Measurements from ENCODE around the gene FAM171A1.
A peak's percentile ranks its signal among the peaks of the same experiment; 100 is the strongest.
"Not testable (repeated sequence)": the region's sequence is repeated elsewhere in the genome, so short reads cannot be mapped to it uniquely, and the experiment has no call there.

Gene FAM171A1

DNA sequence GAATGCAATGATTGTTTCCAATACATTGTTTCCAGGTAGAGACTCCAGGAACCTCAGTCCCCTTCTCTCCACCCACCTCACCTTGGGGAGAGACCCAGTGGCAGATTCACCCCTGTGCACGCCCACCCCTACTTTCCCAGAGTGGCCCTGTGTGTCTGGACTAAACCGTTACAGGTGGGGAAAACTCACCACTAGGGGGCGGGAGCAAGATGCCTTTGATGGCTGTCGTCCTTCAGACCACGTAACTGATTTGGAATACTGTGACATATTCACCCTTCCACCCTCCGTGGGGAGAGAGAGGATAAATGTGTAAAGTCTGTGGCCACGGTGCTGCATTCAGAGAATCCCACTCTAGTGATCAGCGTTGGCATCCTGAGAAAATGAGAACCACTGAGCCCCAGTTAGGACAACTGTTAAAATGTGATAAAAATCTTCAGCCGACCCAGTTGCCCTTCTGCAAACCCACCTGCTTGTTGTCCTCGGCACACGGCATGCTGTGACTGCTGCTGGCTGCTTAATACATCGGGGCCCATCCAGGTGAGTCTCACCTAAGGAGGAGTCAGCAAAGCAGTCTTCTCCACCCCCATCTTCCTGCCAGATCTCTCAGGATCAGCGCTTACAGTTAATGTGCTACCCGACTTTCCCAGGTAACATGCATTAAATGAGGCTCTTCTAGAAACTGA lies 161.1 kb downstream of the FAM171A1 start:
- Histone ChIP-seq H3K9me3 (ENCODE audit: control insufficient read depth in 2 of 2, low read length in 2 of 2) (peaks cover 0 to 2% of the 10 kb centered on the region in 2 donors), H3K4me1 (ENCODE audit: control insufficient read depth, insufficient read depth, low read length) (peaks cover 3% of the 10 kb centered on the region), H3K27me3 (ENCODE audit: control insufficient read depth in 1 of 2, insufficient read depth in 2 of 2, low read length in 2 of 2) (no peaks in the 10 kb centered on the region), H3K9ac (ENCODE audit: low read length in 2 of 2) (no peak overlapping the region), H3K27ac (ENCODE audit: low read length) (no peak overlapping the region), H3K4me3 (ENCODE audit: low read length in 2 of 2) (peak overlapping the region; percentile 33 to 47), H3K36me3 (ENCODE audit: control insufficient read depth in 2 of 2, insufficient read depth in 2 of 2, low read length in 2 of 2) (peaks cover 0 to 5% of the 10 kb centered on the region in 2 donors)

DNA sequence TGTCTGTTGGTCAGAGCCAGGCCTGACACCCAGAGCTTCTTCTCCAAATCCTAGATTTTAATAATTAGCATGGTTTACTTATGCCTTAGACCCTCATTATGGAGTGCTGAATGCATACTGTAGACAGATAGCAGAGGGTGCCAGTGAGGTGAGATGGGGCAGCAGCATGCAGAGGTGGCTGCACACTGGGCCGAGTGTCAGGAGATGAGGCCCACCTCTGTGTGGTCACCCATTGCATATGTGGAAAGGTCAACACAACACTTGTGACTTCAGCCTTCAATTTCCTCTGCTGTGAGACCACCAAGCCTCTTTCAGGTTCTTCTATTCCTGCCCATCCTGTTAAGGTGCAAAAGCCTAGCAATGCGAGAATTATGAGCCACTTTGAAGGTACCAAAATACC lies 162.9 kb downstream of the FAM171A1 start:
- no peak overlapping the region for H3K27ac ChIP-seq (ENCODE audit: low read length)
- H3K9ac ChIP-seq (ENCODE audit: low read length in 2 of 2), result no peak overlapping the region

DNA sequence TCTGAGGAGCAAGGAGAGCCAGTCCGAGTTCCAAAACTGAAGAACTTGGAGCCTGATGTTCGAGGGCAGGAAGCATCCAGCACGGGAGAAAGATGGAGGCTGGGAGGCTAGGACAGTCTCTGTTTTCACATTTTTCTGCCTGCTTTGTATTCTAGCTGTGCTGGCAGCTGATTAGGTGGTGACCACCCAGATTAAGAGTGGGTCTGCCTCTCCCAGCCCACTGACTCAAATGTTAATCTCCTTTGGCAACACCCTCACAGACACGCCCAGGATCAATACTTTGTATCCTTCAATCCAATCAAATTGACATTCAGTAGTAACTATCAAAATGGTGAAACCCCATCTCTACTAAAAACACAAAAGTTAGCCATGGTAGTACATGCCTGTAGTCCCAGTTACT lies 163.7 kb downstream of the FAM171A1 start:
- H3K4me1 ChIP-seq (ENCODE audit: control insufficient read depth, insufficient read depth, low read length), result not testable (repeated sequence)

More for the DNA sequence above, 162.9 kb downstream of the FAM171A1 start:
- Histone ChIP-seq H3K9me3 (ENCODE audit: control insufficient read depth in 2 of 2, low read length in 2 of 2) (peaks cover 0 to 2% of the 10 kb centered on the region in 2 donors), H3K27me3 (ENCODE audit: control insufficient read depth in 1 of 2, insufficient read depth in 2 of 2, low read length in 2 of 2) (no peaks in the 10 kb centered on the region), H3K4me1 (ENCODE audit: control insufficient read depth, insufficient read depth, low read length) (peaks cover 3% of the 10 kb centered on the region), H3K36me3 (ENCODE audit: control insufficient read depth in 2 of 2, insufficient read depth in 2 of 2, low read length in 2 of 2) (peaks cover 0 to 3% of the 10 kb centered on the region in 2 donors), H3K4me3 (ENCODE audit: low read length in 2 of 2) (no peak overlapping the region)

DNA sequence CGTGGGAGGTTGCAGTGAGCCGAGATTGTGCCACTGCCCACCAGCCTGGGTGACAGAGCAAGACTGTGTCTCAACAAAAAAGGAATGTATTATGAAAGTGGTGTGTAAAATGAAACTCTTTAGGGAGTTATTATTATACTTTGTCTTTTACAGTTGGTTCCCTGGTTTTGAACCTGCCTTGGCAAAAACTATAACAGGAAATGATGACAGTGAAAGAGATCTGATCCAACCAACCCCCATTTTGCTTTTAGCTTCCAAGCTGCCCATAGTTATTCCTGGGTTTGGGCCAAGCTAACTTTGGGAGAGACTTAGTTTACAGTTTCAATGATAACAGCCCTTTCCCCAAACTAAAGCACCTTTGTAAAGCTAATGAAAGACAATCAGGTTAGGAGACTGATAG lies 168.4 kb downstream of the FAM171A1 start:
- H3K9ac ChIP-seq (ENCODE audit: low read length in 2 of 2), result no peak overlapping the region
- H3K4me3 ChIP-seq (ENCODE audit: low read length in 2 of 2), result no peak overlapping the region
- no peak overlapping the region for H3K27ac ChIP-seq (ENCODE audit: low read length)
- no peaks in the 10 kb centered on the region for H3K9me3 ChIP-seq (ENCODE audit: control insufficient read depth in 2 of 2, low read length in 2 of 2)
- H3K36me3 ChIP-seq (ENCODE audit: control insufficient read depth in 2 of 2, insufficient read depth in 2 of 2, low read length in 2 of 2), result no peaks in the 10 kb centered on the region
- no peaks in the 10 kb centered on the region for H3K27me3 ChIP-seq (ENCODE audit: control insufficient read depth in 1 of 2, insufficient read depth in 2 of 2, low read length in 2 of 2)
- no peaks in the 10 kb centered on the region for H3K4me1 ChIP-seq (ENCODE audit: control insufficient read depth, insufficient read depth, low read length)

More for the DNA sequence above, 163.7 kb downstream of the FAM171A1 start:
- not testable (repeated sequence) for H3K4me3 ChIP-seq (ENCODE audit: low read length in 2 of 2); H3K27ac ChIP-seq (ENCODE audit: low read length); H3K27me3 ChIP-seq (ENCODE audit: control insufficient read depth in 1 of 2, insufficient read depth in 2 of 2, low read length in 2 of 2); H3K9me3 ChIP-seq (ENCODE audit: control insufficient read depth in 2 of 2, low read length in 2 of 2); H3K36me3 ChIP-seq (ENCODE audit: control insufficient read depth in 2 of 2, insufficient read depth in 2 of 2, low read length in 2 of 2); H3K9ac ChIP-seq (ENCODE audit: low read length in 2 of 2)

DNA sequence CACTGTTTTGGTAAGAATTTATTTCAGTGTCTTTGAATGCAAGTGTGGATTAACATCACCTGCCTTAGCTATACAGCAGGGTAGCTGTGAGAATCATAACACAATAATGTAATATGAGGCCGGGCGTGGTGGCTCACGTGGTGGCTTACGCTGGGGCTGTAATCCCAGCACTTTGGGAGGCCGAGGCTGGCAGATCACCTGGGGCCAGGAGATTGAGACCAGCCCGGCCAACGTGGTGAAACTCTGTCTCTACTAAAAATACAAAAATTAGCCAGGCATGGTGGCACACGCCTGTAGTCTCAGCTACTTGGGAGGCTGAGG lies 168.8 kb downstream of the FAM171A1 start:
- H3K9me3 ChIP-seq (ENCODE audit: control insufficient read depth in 2 of 2, low read length in 2 of 2); H3K9ac ChIP-seq (ENCODE audit: low read length in 2 of 2); H3K36me3 ChIP-seq (ENCODE audit: control insufficient read depth in 2 of 2, insufficient read depth in 2 of 2, low read length in 2 of 2); H3K4me3 ChIP-seq (ENCODE audit: low read length in 2 of 2); H3K27me3 ChIP-seq (ENCODE audit: control insufficient read depth in 1 of 2, insufficient read depth in 2 of 2, low read length in 2 of 2); H3K4me1 ChIP-seq (ENCODE audit: control insufficient read depth, insufficient read depth, low read length); H3K27ac ChIP-seq (ENCODE audit: low read length): not testable (repeated sequence)

DNA sequence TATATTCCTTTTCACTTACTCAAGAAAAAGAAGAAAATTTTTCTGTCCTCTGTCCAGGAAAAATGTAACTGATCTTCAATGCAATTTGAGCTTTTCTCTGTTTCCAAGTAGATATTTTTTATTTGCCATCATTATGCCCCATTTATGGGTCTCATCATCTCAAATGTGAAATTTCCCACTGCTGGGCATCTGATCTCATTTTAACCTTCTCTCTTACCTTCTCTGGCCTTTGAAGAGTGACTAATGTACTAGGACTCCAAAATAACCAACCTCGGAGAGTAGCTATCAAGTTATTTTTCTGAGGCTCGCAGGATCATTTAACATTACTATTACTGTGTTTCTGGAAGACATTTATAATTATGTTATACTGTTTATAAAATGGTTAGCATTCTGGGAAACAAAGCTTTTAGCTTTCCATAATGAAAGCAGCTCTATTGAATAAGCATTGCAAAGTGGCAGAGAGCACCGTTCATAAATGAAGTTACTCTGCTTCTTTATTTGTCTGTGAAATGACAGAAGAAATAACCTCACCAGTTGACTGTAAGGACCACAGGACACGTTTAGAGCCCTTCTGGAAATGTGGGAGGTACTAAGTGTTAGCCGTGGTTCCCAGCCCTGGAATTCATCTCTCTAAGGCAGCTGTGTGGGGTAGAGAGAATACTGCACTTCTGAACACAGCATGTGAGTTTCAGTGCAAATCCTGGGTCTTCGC lies 169.3 kb downstream of the FAM171A1 start:
- Histone ChIP-seq H3K27me3 (ENCODE audit: control insufficient read depth in 1 of 2, insufficient read depth in 2 of 2, low read length in 2 of 2) (no peaks in the 10 kb centered on the region), H3K4me3 (ENCODE audit: low read length in 2 of 2) (no peak overlapping the region), H3K4me1 (ENCODE audit: control insufficient read depth, insufficient read depth, low read length) (no peaks in the 10 kb centered on the region), H3K36me3 (ENCODE audit: control insufficient read depth in 2 of 2, insufficient read depth in 2 of 2, low read length in 2 of 2) (no peaks in the 10 kb centered on the region), H3K9me3 (ENCODE audit: control insufficient read depth in 2 of 2, low read length in 2 of 2) (no peaks in the 10 kb centered on the region), H3K9ac (ENCODE audit: low read length in 2 of 2) (no peak overlapping the region), H3K27ac (ENCODE audit: low read length) (no peak overlapping the region)

DNA sequence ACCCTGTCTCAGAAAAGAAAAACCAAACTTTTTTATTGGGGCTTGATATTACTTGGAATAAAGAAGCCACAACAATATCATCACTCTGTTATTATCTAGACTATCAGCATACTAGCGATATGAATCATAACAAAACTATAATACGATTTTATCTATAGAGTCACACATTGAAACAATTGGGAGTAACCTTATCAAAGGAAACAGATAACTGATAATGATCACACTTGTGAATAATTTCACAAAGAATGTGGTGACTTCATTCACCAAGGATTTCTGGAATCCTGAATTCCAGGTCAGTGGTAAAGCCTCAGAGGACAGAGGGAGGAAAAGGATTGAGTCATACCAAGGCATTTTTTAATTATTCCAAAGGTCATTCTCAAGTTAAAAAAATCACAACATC lies 170.5 kb downstream of the FAM171A1 start:
- Histone ChIP-seq H3K27me3 (ENCODE audit: control insufficient read depth in 1 of 2, insufficient read depth in 2 of 2, low read length in 2 of 2) (no peaks in the 10 kb centered on the region), H3K4me3 (ENCODE audit: low read length in 2 of 2) (no peak overlapping the region), H3K9ac (ENCODE audit: low read length in 2 of 2) (no peak overlapping the region), H3K4me1 (ENCODE audit: control insufficient read depth, insufficient read depth, low read length) (no peaks in the 10 kb centered on the region), H3K9me3 (ENCODE audit: control insufficient read depth in 2 of 2, low read length in 2 of 2) (no peaks in the 10 kb centered on the region), H3K27ac (ENCODE audit: low read length) (no peak overlapping the region), H3K36me3 (ENCODE audit: control insufficient read depth in 2 of 2, insufficient read depth in 2 of 2, low read length in 2 of 2) (no peaks in the 10 kb centered on the region)

DNA sequence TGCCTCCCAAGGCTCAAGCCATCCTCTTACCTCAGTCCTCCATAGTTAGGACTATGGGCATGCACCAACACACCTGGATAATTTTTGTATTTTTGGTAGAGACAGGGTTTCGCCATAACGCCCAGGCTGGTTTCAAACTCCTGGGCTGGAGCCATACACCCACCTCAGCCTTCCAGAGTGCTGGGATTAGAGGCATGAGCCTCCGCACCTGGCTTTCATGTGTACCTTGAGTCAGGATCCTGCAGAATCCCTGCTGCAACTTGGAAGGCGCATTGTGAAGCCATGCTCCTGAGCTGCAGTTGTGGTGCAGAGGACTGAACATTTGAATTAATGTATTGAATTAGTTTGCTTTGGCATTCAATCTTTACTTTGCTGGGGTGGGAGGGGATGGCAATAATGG lies 173.2 kb downstream of the FAM171A1 start:
- Histone ChIP-seq H3K9me3 (ENCODE audit: control insufficient read depth in 2 of 2, low read length in 2 of 2) (no peaks in the 10 kb centered on the region), H3K4me1 (ENCODE audit: control insufficient read depth, insufficient read depth, low read length) (no peaks in the 10 kb centered on the region), H3K4me3 (ENCODE audit: low read length in 2 of 2) (no peak overlapping the region), H3K36me3 (ENCODE audit: control insufficient read depth in 2 of 2, insufficient read depth in 2 of 2, low read length in 2 of 2) (no peaks in the 10 kb centered on the region), H3K27me3 (ENCODE audit: control insufficient read depth in 1 of 2, insufficient read depth in 2 of 2, low read length in 2 of 2) (no peaks in the 10 kb centered on the region), H3K9ac (ENCODE audit: low read length in 2 of 2) (no peak overlapping the region), H3K27ac (ENCODE audit: low read length) (no peak overlapping the region)

DNA sequence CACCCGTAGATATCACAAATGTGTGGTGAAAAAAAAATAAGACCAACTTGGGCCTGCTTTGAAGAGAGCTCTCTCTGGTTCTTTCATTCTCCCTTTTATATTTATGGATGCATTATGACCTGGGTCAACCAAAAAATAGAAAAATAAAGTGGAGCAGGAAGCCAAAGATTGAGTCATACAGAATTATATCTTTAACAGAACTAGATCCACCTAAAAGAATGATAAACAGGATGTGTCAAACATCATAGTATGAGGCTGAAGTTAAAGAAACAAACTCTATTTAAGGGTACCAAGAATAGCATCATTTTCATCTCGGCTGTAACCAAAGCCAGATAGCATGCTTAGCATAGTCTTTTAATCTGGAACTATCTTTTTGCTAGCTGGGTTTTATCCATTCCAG lies 173.8 kb downstream of the FAM171A1 start:
- H3K27ac ChIP-seq (ENCODE audit: low read length), result no peak overlapping the region
- H3K9ac ChIP-seq (ENCODE audit: low read length in 2 of 2), result no peak overlapping the region
- H3K4me1 ChIP-seq (ENCODE audit: control insufficient read depth, insufficient read depth, low read length), result no peaks in the 10 kb centered on the region
- no peaks in the 10 kb centered on the region for H3K36me3 ChIP-seq (ENCODE audit: control insufficient read depth in 2 of 2, insufficient read depth in 2 of 2, low read length in 2 of 2)
- no peaks in the 10 kb centered on the region for H3K27me3 ChIP-seq (ENCODE audit: control insufficient read depth in 1 of 2, insufficient read depth in 2 of 2, low read length in 2 of 2)
- H3K9me3 ChIP-seq (ENCODE audit: control insufficient read depth in 2 of 2, low read length in 2 of 2), result no peaks in the 10 kb centered on the region
- no peak overlapping the region for H3K4me3 ChIP-seq (ENCODE audit: low read length in 2 of 2)

DNA sequence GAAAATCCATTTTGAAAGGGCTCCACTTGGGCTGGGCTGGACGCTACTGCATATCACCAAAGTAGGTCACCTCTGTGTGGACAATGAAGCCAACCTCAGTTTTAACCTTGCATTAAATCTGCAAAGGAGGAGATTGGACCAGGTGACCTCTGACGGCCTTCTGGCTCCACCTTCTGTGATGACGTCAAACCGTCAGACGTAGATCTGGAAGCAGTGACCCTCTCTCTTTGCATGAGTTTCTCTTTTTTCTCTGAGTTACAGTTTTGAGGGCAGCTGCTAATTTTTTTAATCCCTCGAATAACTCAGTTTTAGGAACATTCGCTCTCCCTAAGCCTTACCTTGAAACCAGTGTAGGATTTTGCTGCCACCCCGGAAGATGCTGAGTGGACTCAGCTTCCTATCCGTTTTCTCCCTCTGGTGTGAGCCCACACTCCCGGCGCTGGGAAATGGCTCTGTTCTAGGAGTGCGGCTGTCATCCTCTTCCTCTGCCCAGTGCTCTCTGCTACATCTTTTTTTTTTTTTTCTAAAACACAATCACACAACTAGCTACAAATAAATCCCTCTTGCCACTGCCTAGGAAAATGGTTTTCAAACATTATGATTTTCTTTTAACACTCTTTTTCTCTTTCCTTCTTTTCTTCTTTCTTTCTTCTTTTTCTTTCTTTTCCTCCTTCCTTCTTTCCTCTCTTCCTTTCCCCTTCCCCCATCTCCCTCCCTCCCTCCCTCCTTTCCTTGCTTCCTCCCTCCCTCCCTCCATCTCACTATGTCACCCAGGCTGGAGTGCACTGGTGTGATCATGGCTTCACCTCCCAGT lies 174.9 kb downstream of the FAM171A1 start:
- H3K9ac ChIP-seq (ENCODE audit: low read length in 2 of 2), result no peak overlapping the region
- H3K4me3 ChIP-seq (ENCODE audit: low read length in 2 of 2), result no peak overlapping the region
- H3K27ac ChIP-seq (ENCODE audit: low read length), result no peak overlapping the region
- no peaks in the 10 kb centered on the region for H3K9me3 ChIP-seq (ENCODE audit: control insufficient read depth in 2 of 2, low read length in 2 of 2)
- no peaks in the 10 kb centered on the region for H3K36me3 ChIP-seq (ENCODE audit: control insufficient read depth in 2 of 2, insufficient read depth in 2 of 2, low read length in 2 of 2)
- H3K4me1 ChIP-seq (ENCODE audit: control insufficient read depth, insufficient read depth, low read length), result no peaks in the 10 kb centered on the region
- no peaks in the 10 kb centered on the region for H3K27me3 ChIP-seq (ENCODE audit: control insufficient read depth in 1 of 2, insufficient read depth in 2 of 2, low read length in 2 of 2)
